GM21619 (cell line): ENCODE measurements around the gene PROSER1.
"Not testable (repeated sequence)": the region's sequence is repeated elsewhere in the genome, so short reads cannot be mapped to it uniquely, and the experiment has no call there.

ENCODE experiments used
- ATAC-seq: cut with Tn5 transposase; IDR thresholded peaks from one replicate; pipeline ENCODE4 v1.9.1; 2021; ENCODE audit not compliant: unreplicated experiment

Gene PROSER1

DNA sequence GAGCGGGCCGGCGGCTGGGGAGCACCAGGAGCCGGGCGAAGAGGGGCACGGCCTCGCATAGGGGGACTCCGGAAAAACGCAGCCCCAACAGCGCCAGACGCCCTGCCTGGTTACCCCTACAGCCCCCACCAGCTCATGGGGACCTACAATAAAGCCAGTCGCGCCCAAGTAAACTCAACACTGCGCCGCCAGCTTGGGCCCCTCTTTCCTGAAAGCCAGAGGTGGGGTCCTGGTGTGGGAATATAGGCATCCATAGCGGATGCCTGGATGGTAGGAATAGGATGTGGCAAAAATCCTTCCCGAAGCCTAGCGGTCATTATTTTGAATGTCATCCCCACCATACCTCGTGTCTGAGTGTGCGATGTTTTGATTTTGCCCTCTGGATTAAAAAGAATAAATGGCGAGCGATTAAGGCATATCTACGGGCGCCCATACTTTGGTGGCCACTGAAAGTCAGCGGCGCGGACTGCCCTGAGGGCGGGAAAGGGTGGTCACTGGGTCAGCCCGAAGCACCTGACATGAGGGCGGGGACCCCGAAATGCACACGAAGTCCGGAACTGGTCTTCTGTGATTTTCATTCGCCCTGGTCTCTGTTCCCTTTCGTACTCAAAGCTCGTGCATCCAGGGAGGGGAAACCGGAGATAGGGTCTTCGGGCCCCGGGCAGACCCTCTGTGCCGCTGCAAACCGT is at the start of gene PROSER1, which contains the start of gene NHLRC3:
Gene PROSER1 (minus strand): TSS at position 210 of the 689 bp plus-strand sequence. CDS start 847 bp downstream, outside the sequence.
Gene NHLRC3 (plus strand): TSS at position 577 of the 689 bp plus-strand sequence. CDS start 184 bp downstream, outside the sequence.
- peak; percentile 73 for ATAC-seq

DNA sequence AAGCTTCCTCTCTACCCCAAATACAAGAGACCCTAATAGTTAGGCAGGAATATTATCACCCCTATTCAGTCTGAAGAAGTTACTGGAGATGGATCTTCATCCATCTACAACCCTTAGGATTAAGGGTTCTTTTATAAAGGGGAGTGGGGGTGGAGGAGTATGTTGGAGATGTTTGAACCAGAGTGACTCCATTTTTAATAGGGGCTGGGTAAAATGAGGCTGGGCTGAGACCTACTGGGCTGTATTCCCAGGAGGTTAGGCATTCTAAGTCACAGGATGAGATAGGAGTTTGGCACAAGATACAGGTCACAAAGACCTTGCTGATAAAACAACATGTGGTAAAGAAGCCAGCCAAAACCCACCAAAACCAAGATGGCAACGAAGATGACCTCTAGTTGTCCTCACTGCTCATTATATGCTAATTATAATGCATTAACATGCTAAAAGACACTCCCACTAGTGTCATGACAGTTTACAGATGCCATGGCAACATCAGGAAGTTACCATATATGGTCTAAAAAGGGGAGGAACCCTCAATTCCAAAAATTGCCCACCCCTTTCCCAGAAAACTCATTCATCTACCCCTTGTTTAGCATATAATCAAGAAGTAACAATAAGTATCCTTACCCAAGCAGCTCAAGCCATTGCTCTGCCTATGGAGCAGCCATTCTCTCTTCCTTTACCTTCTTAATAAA is 48.5 kb upstream of the PROSER1 start:
- ATAC-seq = not testable (repeated sequence)

DNA sequence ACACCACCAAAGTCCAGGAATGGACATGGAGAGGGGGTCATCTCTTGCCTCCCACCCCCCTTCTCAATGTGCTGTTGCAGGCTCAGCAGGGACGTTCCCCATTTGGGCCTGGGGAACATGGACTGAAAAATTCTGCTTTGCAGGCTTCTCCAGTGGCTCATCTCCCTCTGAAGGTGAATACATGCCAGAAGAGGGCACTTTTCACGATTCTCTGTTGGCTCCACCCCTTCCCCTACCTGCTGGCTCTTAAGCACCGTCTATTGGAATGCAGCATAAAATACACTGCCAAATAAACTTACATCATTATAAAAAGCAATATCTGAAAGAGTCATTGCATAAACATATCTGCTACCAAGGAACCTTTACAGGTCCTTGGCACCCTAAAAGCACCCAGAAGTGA is 36.1 kb upstream of the PROSER1 start:
- ATAC-seq = no peak

DNA sequence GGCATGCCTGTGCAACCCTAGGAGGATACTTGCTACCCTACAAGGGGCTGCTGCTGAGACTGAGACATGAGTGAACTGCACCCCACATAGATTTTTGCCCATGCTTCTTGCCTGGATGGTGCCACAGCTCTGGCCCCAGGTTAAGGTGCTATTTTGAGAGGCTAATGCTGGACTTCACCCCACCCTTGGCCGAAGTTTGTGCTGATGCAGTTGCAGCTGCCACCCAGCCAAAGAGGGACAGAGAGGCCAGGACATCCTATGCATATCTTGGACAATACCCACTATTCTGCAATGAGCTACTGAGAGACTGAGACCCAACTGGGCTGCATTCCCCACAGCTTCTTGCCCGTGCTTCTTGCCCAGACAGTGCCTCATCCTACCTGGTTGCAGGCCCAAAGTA is 35.0 kb upstream of the PROSER1 start:
- no peak for ATAC-seq

DNA sequence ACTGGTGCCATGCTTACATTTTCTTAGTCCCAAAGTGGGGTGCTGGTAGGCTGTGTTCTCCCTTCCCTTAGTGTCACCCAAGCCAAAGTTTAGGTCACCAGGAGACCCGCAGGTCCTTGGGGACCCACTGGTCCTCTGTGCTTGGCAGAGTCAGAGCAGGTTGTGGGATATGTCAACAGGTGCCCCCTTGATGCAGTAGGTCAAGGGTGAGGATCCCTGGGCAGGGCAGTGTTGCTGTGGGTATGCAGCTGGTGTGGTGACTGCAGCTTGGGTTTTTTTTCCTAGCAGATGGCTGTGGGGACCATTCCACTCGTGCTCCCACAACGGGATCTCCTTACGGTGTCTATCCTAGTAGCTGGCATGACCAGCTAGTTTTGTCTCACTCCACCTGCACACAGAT is 24.1 kb upstream of the PROSER1 start:
- no peak for ATAC-seq

DNA sequence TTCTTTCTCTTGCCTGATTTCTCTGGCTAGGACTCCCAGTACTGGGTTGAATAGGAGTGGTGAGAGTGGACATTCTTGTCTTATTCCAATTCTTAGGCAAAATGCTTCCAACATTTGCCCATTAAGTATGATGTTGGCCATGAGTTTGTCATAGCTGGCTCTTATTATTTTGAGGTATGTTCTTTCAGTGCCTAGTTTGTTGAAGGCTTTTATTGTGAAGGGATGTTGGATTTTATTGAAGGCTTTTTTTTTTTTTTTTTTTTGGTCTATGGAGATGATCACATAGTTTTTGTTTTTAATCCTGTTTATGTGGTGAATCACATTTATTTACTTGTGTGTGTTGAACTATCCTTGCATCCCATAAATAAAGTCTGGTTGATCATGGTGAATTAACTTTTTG is 20.2 kb upstream of the PROSER1 start:
- no peak for ATAC-seq

DNA sequence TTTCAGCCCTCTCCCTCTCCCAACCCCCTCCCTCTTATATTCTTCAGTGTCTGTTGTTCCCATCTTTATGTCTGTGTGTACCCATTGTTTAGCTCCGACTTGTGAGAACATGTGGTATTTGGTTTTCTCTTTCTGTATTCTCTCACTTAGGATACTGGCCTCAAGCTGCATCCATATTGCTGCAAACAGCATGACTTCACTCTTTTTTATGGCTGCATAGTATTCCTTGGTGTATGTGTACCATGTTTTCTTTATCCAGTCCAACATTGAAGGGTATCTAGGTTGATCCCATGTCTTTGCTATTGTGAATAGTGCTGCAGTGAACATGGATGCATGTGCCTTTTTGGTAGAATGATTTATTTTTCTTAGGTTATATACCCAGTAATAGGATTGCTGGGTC is 18.1 kb upstream of the PROSER1 start:
- ATAC-seq = no peak

DNA sequence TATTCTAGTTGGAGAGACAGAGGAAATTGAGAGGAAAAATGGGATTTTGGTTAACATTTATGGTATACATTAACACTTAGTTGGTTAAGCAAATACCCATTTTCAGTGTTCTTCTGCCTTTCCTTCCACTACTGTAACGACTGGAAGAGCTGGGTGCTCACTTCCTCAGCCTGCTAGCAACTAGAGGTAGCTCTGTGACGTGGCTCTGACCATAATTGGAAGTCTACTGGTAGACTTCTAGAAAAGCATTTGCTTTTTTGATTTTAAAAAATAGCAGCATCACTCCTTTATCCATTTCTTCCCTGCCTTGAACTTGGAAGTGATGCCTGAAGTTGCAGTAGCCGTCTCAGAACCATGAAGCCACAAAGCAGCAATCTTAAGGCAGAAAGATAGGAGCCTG is 16.2 kb upstream of the PROSER1 start:
- no peak for ATAC-seq

DNA sequence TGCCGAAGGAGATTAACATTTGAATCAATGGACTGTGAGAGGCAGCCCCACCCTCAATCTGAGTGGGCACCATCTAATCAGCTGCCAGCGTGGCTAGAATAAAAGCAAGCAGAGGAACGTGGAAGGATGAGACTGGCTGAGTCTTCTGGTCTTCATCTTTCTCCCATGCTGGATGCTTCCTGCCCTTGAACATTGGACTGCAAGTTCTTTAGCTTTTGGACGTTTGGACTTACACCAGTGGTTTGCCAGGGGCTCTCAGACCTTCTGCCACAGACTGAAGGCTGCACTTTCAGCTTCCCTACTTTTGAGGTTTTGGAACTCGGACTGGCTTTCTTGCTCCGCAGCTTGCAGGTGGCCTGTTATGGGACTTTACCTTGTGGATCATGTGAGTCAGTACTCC is 15.1 kb upstream of the PROSER1 start:
- no peak for ATAC-seq

DNA sequence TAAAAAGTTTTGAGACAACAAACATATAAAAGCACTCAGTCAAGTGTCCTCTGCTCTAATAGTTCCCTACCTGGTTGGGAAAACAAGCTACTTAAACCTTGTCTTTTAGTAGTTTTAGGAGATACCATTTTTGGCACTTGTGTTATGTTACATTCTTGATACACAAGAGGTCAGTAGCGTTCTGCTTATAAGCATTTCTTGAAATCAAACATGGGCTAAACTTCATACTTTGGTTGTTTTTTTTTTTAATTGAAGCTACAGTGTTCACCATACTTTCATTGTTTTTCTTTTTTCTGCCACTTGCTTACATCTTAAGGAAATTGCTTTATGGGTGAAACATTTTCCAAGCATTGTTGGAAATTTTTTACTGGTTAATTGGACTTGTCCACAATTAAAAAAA is 13.3 kb upstream of the PROSER1 start:
- no peak for ATAC-seq

DNA sequence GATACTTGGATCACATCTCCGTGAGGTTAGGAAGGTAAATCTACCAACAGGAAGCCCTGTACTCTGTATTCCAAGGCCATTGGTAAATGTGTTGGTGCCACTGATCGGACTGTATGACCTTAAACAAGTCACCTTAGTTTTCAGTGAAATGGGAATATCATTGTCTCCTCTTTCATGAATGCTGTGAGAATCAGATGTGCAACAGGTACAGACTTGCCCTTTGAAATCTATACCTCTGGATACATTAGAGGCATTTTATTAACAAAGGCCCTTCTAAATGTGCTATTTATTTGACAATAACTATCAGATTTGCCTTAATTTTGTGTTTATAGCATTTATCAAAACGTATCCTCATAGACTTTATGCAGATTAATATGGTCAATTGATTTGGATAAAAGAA is 11.4 kb upstream of the PROSER1 start:
- no peak for ATAC-seq

DNA sequence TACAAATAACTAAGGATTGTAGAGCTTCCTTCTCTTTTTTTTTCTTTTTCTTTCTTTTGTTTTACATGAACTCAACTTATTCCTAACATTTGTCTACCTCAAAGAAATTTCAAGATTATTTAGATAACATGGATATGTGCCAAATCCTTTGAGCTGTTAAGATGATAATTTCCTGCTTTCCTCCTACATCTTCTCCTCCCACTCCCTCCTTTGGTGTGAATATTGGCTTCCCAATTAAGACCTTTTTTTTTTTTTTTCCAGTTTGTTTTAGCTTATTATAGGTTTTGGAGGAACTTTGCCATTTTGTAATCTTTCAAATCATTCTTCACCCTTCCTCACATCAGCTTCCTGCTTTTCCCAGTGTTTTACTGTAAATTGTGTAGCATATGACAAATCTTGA is 10.9 kb upstream of the PROSER1 start:
- no peak for ATAC-seq

DNA sequence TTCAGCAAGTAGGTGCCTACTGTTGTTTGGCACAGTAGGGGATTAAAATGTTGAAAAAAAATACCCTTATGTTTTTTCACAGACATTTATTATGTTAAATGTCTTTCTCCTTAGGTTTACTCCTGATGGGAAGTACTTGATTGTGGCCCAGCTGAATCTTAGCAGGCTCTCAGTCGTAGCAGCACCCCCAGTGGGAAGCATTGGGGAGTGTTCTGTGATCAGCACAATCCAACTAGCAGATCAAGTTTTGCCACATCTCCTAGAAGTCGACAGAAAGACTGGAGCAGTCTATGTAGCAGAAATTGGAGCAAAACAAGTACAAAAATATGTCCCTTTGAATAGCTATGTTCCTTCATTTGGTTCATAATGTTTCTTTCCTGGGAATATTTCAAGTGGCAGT is 9.7 kb upstream of the PROSER1 start:
- no peak for ATAC-seq

DNA sequence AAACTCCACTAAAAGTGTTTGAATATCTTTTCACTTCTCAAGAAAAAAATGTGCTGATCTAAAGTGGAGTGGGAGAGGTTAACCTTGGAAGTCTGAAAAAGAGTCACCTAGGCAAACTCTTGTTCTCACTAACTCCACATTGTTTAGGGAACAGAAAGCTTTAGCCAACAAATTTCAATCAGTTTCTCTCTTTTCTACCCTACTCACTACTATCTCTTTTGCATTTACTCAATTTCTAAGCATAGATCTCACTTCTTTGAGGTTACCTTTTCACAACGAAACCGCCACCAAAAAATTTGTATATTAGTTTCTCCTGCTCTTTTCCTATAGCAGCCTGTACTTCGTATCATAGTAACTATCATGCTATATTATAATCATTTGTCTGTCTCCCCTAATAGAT is 6.6 kb upstream of the PROSER1 start:
- ATAC-seq = peak; percentile 73

DNA sequence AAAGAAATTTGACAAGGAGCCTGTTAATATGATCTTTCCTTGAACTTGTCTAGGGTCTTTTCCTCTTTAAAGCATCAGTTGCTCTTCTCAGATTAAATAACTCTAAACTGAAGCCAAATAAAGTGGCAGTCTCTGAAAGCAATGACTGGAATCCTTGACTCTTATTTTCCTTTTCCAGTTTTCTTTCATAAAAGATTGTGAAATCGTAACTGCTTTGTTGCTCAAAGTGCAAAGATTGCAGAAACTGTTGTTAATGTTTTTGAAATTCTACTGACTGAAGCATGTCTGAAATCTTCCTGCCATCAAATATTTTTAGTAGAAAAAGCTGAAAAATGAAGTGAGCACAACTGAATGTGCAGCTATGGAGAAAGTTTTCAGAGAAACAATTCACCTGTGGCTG is 2.3 kb upstream of the PROSER1 start:
- ATAC-seq = no peak

DNA sequence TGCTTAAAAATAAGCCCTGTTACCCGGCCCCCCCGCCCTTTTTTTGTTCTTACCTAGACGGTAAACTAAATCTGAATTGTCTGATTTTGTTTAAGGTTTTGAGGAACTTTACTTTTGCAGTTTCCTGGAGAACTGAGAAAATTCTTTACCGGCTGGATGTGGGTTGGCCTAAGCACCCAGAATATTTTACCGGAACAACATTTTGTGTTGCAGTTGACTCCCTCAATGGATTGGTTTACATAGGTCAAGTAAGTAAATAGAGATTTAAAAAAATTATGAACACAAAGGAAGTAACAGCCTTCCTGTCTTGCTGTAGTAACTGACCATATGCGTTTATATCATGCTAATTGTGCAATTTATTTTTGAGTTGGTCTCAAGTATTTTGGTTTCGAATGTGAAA is 1.2 kb upstream of the PROSER1 start:
- no peak for ATAC-seq

DNA sequence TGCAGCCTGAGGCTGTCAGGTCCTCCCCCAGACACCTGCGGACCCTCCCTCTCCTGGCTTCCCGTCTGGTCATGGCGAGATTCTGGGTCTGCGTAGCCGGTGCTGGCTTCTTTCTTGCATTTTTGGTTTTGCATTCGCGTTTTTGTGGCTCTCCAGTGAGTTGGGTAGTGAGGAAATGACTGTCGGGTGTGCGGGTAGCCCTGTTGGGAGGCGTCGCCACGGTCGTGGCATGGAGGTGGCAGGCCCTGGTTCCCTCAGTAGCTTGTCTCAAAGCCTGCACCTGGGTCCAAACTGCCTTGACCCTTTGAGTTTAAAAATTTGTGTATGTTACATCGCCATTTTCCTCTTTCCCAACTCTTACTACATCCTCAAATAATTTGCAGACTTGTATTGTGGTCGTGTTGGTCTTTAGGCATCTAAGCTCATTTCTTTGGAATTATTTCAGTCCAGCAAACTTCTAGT is 711 bp upstream of the PROSER1 start:
- ATAC-seq = peak; percentile 24

DNA sequence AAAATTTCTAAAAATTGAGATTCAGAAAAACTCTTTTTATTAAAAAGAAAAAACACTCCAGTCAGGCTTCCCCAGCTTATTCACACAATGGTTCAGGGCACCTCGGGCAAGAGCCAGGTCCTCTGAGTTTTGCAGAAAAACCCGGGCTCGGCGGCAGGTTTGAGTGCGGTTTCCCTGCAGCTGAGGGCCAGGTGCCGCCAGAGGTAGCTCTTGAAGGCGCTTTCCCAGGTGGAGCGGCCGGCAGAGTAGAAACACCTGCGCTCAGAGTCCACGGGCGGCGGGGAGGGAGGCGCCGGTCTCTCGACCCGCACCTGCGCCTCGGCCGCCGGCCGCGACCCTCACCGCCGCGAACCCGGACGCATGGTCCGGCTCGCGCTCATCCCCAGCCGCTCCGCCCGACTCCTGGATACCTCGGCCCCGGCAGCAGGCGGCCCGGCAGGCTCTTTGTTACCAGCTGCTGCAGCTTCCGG is 444 bp downstream of the PROSER1 start:
- ATAC-seq = no peak

DNA sequence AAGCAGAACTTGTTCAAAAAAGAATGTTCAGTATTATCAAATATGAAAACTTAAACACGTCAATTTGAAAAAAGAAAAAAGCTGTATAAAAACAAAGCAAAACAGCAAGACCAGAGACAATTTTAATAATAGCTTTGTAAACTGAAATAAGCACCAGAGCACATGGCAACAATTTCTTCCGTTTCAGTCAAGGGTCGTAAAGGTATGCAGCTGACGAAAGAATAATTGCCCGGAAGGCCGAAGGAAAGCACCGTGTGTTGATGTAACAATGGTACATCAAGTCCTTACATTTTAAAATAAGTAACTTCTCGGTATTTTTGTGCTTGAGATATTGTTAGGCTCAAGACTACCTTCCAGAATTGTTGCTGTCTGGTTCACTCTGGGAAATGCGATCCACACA is 1.7 kb downstream of the PROSER1 start:
- ATAC-seq = no peak

DNA sequence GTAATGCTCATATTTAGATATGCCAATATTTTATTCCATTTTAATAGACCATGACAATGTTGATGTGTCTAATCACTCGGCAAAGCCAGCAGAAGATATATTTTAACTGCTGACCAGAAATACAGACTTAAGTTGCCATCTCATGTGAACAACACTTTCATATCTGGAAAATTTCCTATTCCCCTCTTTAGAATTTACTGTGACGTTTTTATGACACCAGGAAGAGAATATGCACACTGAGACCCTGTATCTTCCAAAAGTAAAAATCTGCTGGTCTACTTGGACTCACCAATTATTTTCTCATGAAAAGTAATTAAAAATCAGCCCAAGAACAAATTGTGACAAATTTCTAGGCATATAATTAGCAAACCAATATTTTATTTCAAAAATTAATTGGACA is 2.1 kb downstream of the PROSER1 start:
- ATAC-seq = no peak

DNA sequence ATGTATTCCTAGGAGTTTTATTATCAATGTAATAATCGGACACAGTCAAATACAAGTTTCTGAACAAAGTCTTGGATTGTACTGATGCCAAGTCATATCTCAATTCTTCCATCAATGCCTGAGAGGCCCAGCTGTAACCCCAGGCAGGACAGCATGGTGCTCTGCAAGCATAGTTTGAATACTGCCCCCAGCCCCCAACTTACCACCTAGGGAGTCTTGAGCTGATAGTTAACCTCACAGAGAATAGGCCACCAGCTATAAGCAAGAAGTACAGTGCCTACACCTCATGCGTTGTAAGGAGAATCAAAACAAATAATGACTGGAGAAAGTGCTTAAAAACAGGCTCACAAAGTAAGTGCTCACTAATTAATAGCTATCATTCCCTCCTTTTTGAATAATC is 2.7 kb downstream of the PROSER1 start:
- no peak for ATAC-seq

DNA sequence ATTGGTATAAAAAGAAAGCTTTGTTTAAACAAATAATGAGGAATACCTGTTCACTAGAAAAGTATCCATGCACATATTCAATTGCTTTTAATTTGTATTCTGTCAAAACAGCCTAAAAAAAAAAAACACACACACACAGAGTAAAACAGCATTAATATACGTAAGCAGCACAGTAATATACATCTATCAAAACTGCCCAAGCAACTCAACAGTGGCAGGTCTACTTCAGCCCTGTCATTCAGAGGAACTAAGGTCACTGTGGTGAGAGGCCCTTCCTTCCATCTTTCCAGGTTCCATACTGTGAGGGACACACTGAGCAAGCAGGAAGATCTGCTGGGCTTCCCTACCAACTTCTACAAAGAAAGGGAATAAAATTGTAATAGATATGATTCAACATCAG is 3.8 kb downstream of the PROSER1 start:
- ATAC-seq = no peak
